ENCODE measurements around the gene H6PD.

The H6PD gene

DNA sequence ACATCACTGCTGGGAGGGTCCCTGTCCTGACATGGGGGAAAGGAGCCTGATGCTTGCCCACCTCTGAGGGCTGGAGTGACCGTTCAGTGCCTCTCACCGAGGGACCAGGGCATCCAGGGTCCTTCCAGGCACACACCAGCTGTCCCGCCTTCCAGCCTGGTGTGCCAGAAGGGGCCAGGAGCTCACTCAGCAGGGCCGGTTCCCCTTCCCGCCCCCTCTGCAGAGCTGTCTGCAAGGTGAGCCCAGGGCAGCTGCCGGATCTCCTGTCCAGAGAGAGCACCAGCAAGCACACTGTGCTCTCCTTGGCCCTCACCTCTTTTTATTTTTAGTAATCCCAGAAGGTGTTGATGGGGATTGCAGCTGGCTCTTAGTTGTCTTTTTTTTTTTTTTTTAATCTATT lies 16.9 kb downstream of the H6PD start:
- in situ Hi-C loops (cut with HindIII; ENCODE audit: low sequenced_read_pairs): loop anchor here (25.0 kb wide), 1 partner anchor 311 kb away; no protein-coding TSS in a partner anchor

DNA sequence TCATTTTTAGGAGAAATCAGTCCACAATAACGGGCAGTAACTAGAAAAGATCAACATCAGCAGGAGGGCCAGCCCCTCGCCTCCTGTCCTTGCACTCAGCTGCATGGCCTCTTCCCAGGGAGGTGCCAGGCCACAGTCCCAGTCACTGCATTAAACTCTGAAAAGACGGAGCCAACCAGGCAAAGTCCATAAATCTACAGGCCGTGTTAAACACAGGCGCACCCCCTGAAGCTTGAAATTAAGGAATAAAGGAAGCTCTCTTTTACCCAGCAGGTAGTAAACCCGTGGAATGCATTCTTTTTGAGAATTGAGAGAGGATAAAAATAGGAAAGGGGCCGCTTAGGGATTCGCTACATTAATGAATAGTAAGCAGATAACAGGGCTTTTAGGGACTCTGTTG lies 18.4 kb downstream of the H6PD start:
- in situ Hi-C loops (cut with HindIII; ENCODE audit: low sequenced_read_pairs): loop anchor here (25.0 kb wide), 1 partner anchor 309 kb away; no protein-coding TSS in a partner anchor

DNA sequence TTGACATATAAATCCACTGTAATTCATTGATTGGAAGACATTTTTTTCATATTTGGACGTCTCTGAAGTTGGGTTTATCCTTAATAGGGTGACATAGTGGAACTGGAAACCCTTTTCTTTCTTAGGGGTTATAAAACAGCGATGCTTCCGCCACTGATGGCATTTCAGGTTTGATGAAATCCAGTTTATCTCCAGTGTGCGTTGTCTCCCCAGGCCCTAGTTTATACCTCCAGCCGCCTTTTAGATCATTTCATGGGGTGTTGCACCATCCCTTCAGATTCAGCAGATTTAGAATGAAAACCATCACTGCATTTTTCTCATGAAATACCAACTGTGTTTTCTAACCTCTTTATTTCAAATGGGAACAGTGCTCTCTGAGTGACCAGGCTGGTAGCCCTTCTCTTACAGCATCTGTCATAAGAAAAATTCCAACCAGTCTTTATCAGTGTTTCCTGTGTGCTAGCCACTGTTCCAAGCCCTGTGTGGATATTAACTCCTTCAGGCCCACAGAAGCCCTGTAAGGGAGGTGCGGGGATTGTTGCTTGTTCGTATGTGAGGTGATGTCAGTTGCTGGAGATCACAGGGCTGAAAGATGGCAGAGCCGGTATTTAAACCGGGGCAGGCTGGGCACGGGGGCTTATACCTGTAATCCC lies 19.0 kb downstream of the H6PD start:
- in situ Hi-C loops (cut with HindIII; ENCODE audit: low sequenced_read_pairs): loop anchor here (25.0 kb wide), 1 partner anchor 309 kb away; no protein-coding TSS in a partner anchor

DNA sequence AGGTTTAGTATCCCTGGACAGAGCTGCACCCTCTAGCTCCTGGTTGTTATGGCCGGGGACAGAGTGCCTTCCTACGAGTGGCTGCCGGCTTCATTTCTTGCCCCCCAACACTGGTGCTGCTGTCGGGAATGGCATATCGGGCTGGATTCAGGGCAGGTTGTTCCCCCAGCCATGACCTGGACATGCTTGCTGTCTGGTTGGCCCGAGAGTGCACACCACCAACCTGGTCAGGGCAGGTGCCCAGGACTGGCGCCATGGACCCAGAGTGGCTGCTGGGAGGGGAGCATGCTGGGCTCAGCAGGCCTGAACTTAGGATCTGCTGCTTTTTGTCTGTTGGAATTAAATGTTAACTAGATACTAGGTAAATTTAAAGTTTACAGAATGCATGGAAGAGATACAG lies 21.8 kb downstream of the H6PD start:
- in situ Hi-C loops (cut with HindIII; ENCODE audit: low sequenced_read_pairs): loop anchor here (25.0 kb wide), 1 partner anchor 306 kb away; no protein-coding TSS in a partner anchor

DNA sequence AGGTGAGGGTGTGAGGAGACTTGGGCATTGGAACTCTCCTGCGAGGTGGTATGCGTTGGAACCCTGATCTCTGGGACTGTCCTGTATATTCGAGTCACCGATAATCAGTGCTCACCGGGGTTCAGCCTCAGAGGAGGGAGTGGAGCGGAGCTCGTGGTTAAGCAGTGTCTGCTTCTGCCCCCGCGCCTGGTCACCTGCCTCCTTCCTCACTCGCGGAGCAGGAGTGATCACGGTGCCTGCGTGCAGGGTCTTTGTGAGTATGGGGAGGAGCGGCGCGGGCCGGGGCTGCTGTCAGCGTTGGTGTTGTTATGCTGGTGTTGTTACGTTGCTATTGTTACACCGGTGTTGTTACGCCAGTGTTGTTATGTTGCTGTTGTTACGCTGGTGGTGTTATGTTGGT lies 23.3 kb downstream of the H6PD start:
- in situ Hi-C loops (cut with HindIII; ENCODE audit: low sequenced_read_pairs): loop anchor here (25.0 kb wide), 1 partner anchor 304 kb away; no protein-coding TSS in a partner anchor

DNA sequence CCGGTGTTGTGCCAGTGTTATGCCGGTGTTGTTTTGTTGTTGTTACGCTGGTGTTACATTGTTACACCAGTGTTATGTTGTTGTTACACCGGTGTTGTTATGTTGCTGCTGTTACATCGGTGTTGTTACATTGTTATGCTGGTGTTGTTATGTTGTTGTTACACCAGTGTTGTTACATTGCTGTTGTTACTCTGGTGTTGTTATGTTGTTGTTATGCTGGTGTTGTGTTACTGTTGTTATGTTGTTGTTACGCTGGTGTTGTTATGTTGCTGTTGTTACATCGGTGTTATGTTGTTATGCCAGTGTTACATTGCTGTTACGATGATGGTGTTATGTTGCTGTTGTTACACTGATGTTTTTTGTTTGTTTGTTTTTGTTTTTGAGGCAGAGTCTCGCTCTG lies 24.1 kb downstream of the H6PD start:
- in situ Hi-C loops (cut with HindIII; ENCODE audit: low sequenced_read_pairs): loop anchor here (25.0 kb wide), 1 partner anchor 304 kb away; no protein-coding TSS in a partner anchor

DNA sequence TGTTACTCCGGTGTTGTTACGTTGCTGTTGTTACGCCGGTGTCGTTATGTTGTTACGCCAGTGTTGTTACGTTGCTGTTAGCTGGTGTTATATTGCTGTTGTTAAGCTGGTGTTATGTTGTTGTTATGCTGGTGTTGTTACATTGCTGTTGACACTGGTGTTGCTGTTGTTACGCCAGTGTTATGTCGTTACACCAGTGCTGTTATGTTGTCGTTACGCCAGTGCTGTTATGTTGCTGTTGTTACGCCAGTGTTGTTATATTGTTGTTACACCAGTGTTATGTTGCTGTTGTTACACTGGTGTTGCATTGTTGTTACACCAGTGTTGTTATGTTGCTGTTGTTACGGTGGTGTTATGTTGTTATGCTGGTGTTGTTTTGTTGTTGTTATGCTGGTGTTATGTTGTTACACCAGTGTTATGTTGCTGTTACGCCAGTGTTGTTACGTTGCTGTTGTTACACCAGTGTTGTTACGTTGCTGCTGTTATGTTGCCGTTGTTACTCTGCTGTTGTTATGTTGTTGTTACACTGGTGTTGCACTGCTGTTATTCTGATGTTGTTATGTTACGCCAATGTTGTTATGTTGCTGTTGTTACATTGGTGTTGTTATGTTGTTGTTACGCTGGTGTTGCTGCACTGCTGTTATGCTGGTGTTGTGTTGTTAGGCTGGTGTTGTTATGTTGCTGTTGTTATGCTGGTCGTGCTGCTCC lies 25.6 kb downstream of the H6PD start:
- in situ Hi-C loops (cut with HindIII; ENCODE audit: low sequenced_read_pairs): loop anchor here (25.0 kb wide), 1 partner anchor 302 kb away; no protein-coding TSS in a partner anchor

DNA sequence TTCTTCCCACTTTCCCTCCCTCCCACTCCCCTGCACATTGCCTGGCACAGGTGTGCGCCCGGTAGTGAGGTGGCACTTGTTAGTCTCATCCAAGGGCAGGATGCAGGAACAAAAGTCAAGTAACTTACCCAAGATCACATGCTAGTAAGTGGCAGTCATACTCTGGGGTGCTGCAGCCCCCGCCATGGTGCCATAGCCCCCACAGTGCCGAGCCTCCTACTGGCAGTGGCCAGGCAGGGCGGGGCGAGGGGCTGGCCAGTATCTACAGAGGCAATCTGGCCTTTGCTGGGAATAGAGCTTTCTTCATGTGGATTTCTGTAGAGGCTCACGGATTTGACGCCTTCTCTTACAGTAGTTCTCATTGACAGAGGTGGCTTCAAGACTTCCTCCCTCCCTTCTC lies 26.9 kb downstream of the H6PD start:
- in situ Hi-C loops (cut with HindIII; ENCODE audit: low sequenced_read_pairs): loop anchor here (25.0 kb wide), 1 partner anchor 301 kb away; no protein-coding TSS in a partner anchor

DNA sequence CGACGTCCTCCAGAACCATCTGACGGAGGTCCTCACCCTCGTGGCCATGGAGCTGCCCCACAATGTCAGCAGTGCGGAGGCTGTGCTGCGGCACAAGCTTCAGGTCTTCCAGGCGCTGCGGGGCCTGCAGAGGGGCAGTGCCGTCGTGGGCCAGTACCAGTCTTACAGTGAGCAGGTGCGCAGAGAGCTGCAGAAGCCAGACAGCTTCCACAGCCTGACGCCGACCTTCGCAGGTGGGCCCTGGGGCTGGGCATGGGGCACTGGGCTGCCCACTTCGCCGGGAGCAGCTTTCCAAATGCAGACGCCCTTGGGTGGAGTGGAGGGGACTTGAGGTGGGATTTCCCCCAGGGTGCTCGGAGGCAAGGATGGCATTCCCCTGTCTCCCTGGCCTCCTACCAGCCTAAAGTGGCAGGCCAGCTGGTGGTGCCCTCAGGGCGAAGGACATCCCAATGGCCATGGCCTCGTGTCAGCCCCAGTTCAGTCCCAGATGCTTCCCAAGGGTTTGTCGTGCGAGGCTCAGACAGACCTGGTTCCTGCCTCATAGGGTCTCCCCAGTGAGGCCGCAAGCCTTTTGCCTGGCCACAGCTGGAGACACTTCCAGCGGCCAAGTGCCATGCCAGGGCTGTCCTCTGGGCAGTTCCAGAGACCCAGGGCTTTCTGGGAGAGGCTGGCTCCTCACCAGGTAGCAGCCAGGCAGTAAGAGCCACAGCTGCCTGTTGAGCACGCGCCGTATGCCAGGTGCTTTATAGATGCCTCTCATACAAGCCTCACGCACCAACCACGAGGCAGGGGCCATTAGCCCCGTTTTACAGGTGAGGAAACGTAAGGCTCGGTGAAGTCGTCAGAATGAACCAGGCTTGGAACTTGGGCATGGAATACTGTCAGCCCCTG lies 27.8 kb downstream of the H6PD start:
- in situ Hi-C loops (cut with HindIII; ENCODE audit: low sequenced_read_pairs): loop anchor here (25.0 kb wide), 1 partner anchor 300 kb away; no protein-coding TSS in a partner anchor

DNA sequence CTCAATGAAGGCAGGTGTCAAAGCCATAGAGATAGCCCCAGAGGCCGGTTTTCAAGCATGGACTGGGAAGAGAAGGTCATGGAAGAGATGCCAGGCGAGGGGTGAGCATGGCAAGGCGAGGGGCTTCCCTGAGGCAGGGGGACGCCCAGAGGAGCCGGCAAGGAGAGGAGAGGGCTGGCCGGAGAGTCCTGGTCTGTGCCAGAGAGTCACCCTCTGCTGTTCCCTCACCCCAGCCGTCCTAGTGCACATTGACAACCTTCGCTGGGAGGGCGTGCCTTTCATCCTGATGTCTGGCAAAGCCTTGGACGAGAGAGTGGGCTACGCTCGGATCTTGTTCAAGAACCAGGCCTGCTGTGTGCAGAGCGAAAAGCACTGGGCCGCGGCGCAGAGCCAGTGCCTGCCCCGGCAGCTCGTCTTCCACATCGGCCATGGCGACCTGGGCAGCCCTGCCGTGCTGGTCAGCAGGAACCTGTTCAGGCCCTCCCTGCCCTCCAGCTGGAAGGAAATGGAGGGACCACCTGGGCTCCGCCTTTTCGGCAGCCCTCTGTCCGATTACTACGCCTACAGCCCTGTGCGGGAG lies 28.8 kb downstream of the H6PD start:
- in situ Hi-C loops (cut with HindIII; ENCODE audit: low sequenced_read_pairs): loop anchor here (25.0 kb wide), 1 partner anchor 299 kb away; no protein-coding TSS in a partner anchor

DNA sequence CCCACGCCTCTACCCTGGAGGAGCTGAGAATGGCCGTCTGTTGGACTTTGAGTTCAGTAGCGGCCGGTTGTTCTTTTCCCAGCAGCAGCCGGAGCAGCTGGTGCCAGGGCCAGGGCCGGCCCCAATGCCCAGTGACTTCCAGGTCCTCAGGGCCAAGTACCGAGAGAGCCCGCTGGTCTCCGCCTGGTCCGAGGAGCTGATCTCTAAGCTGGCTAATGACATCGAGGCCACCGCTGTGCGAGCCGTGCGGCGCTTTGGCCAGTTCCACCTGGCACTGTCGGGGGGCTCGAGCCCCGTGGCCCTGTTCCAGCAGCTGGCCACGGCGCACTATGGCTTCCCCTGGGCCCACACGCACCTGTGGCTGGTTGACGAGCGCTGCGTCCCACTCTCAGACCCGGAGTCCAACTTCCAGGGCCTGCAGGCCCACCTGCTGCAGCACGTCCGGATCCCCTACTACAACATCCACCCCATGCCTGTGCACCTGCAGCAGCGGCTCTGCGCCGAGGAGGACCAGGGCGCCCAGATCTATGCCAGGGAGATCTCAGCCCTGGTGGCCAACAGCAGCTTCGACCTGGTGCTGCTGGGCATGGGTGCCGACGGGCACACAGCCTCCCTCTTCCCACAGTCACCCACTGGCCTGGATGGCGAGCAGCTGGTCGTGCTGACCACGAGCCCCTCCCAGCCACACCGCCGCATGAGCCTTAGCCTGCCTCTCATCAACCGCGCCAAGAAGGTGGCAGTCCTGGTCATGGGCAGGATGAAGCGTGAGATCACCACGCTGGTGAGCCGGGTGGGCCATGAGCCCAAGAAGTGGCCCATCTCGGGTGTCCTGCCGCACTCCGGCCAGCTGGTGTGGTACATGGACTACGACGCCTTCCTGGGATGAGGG lies 29.7 kb downstream of the H6PD start:
- in situ Hi-C loops (cut with HindIII; ENCODE audit: low sequenced_read_pairs): loop anchor here (25.0 kb wide), 1 partner anchor 298 kb away; no protein-coding TSS in a partner anchor

DNA sequence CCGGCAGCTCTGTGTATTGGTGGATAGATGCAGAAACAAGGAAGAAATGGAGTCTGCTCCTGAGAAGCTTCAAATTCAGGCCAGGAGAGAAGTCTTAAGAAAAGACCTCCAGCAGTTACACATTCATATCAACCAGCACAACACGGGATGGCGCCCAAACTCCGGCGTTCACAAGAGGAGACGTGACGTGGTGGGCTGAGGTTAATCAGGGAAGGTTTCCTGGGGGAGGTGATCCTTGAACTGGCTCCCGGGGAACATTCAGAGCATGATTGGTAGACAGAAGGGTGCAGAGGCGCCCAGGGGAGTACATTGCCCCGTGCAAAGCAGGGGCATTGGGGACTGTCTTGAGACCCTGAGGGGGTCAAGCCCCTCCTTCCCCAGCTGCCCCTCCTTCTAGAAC lies 30.5 kb downstream of the H6PD start:
- in situ Hi-C loops (cut with HindIII; ENCODE audit: low sequenced_read_pairs): loop anchor here (25.0 kb wide), 1 partner anchor 297 kb away; no protein-coding TSS in a partner anchor

DNA sequence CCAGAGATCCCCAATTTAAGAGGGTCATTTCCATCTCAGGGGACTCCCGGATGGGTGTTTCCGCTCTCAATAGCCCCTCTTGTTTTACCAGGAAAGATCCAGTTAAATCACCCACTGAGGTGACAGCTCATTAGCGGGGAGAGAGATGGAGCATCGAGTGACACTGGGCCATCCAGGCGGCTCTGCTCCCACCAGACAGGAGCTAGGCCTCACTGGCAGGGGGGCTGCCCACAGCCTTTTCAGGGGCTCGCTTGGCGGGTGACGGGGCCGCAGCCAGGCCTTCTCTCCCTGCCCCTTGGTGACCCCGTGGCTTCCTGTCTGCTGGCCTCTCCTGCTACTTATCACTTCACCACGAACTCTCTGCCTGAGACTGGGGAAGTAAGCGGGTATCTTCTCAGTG lies 31.4 kb downstream of the H6PD start:
- in situ Hi-C loops (cut with HindIII; ENCODE audit: low sequenced_read_pairs): loop anchor here (25.0 kb wide), 1 partner anchor 296 kb away; no protein-coding TSS in a partner anchor

DNA sequence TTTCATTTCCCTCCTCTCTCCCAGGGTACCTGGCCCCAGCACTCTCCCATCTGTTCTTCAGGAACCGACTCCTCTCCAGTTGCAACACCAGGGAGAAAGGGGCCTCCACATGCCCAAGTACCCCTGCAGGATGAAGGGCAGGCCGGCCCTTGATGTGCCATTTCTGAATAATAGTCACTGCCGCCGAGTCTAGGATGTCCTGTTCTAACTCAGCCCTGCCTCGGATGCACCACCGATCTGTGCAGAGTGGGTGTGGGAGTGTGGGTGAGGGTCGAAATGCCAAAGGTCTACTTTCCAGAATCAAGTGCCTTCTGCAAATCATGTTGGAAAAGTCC lies 32.7 kb downstream of the H6PD start:
- in situ Hi-C loops (cut with HindIII; ENCODE audit: low sequenced_read_pairs): loop anchor here (25.0 kb wide), 1 partner anchor 295 kb away; no protein-coding TSS in a partner anchor

DNA sequence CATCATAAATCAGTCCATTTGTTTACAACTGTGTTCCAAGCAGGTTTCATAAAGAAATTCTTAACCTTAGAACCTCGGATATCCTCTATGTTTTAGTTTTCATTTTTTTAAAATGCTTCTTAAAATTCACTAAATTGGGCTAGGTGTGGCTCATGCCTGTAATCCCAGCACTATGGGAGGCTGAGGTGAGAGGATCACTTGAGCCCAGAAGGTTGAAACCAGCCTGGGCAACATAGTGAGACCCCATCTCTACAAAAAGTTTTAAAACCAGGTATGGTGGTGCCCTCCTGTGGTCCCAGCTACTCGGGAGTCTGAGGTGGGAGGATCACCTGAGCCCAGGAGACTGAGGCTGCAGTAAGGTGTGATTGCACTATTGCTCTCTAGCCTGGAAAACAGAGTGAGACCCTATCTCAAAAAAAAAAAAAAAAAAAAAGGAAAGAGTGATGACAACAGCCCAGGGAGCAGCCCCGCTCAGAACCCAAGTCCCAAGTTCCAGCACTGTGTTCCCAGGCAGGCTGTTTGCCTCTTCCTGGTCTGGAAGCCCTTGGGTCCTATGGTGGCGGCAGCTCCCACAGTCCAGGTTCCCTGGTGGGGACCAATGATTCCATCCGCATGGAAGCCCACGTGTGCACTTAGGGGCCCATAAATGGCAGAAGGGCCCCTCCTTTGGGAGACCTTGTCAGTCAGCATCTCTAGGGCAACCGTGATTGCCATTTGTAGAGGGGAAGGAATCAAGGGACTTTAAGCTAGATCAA lies 33.4 kb downstream of the H6PD start:
- in situ Hi-C loops (cut with HindIII; ENCODE audit: low sequenced_read_pairs): loop anchor here (25.0 kb wide), 1 partner anchor 294 kb away; no protein-coding TSS in a partner anchor

DNA sequence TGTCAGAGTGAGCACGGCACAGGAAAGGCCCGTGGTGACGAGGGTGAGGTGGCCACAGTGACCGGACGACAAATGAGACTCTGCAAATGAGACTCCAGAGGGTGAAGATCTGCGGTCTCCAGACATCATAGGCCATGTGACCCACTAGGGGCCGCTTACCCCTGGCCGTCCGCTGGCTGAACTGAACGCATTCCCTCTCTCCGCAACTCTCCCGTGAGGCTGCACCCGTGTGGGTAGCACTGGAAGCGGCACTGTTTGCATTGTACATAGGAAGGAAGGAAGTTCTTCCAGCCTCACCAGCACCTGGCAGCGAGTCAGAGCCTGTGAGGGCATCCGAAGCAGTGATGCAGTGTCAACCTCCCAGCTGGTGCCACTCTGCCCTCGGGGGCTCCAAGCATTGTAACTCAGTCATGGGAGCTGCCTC lies 34.5 kb downstream of the H6PD start:
- in situ Hi-C loops (cut with HindIII; ENCODE audit: low sequenced_read_pairs): loop anchor here (25.0 kb wide), 1 partner anchor 293 kb away; no protein-coding TSS in a partner anchor

DNA sequence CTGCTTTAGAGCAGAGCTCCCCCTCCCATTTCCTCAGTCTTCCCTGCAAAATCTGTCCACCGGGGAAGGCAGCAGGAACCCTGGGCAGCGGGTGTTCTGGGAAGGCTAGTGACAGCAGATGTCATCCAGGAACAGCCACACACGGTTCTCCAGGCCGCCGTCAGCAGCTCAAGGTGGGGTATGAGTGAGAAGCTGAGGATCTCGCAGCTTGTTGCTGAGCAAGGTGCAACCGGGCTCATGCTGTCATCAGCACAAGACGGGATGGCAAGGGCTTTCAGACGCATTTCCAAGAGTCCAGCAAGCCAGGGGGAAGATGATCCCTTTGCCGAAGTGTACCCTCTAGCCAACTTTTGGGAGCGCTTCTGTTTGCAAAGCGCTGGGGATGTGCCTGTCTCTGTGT lies 35.1 kb downstream of the H6PD start:
- in situ Hi-C loops (cut with HindIII; ENCODE audit: low sequenced_read_pairs): loop anchor here (25.0 kb wide), 1 partner anchor 293 kb away; no protein-coding TSS in a partner anchor

DNA sequence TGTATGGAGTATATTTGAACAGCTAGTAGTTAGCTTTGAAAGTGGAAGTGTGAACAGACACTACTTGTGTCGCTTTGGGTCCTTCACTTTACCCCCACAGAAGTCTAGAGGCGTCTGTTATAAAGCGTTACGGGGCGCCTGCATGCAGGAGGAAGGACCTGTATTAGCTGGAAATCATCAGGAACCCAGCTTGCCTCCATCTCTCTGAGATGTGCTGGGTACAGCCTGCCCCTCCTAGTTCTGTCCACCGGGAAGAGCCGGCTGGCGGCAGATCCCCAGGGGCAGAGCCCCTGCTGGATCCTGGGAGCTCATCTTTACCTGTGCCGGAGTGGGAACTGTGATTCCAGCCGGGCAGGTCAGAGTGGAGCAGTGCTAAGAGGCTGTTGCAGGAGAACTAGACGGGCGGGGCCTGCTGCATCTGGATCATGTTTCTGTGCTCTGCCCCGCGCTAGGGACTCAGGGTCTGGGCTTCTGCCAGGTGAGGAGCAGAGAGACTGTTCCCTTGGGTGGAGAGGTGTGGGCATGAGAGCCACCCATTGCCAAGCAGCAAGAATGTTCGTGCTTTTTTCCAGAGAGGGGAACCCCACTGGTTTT lies 35.8 kb downstream of the H6PD start:
- in situ Hi-C loops (cut with HindIII; ENCODE audit: low sequenced_read_pairs): loop anchor here (25.0 kb wide), 1 partner anchor 292 kb away; no protein-coding TSS in a partner anchor

Data from DLD1 (cell line).